ENCODE data around the gene TMEM94.
"Not testable (repeated sequence)": the region's sequence is repeated elsewhere in the genome, so short reads cannot be mapped to it uniquely, and the experiment has no call there.

DNA sequence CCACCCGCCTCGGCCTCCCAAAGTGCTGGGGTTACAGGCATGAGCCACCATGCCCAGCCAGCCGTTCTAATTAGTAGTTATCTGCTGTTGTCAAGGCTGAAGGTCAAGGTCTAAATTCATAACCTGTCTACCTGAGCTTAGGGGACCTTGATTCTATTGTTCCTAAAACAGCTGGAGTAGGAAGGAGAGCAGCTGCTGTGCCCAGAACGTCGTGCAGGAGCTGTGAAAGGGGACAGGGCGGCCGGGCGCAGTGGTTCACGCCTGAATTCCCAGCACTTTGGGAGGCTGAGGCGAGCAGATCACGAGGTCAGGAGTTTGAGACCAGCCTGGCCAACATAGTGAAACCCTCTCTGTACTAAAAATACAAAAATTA is 21.0 kb downstream of the TMEM94 start:
- not testable (repeated sequence) for TF ChIP-seq CTCF (conservative IDR thresholded peaks at IDR 0.05; ENCODE audit: low read depth, low read length); EZH2 (IDR thresholded peaks at IDR 0.05; ENCODE audit: borderline replicate concordance, low read depth, low read length, poor library complexity, severe bottlenecking)

Data from A673 (cell line).